ENCODE data around the gene TRPV4. TPM values are rescaled to one million over a fixed set of nuclear protein-coding genes. Genes with fewer than 3 reads are reported as not detected.

The TRPV4 gene
- polyA plus RNA-seq, 1 donor = 0.99 TPM

- DNase-seq = no peak
These were observed 5.3 kb downstream of the TRPV4 start for GRCh38 chr12:109827566-109828550.

- DNase-seq = no peak
These were observed 6.1 kb downstream of the TRPV4 start for GRCh38 chr12:109827080-109827479.

- DNase-seq = no peak
These were observed 8.5 kb downstream of the TRPV4 start for GRCh38 chr12:109824731-109825130.

- DNase-seq = no peak
These were observed 10.2 kb downstream of the TRPV4 start for GRCh38 chr12:109822951-109823411.

GRCh38 chr12:109822416-109822815 is 10.8 kb downstream of the TRPV4 start:
- no peak for DNase-seq

- DNase-seq = no peak
These were observed 11.2 kb downstream of the TRPV4 start for GRCh38 chr12:109821968-109822367.

GRCh38 chr12:109820816-109821381 is 12.3 kb downstream of the TRPV4 start:
- no peak for DNase-seq

GRCh38 chr12:109818905-109819500 is 14.2 kb downstream of the TRPV4 start:
- no peak for DNase-seq

GRCh38 chr12:109818253-109818652 is 14.9 kb downstream of the TRPV4 start:
- DNase-seq = no peak

- DNase-seq = no peak
These were observed 15.5 kb downstream of the TRPV4 start for GRCh38 chr12:109817627-109818231.

GRCh38 chr12:109816870-109817269 is 16.3 kb downstream of the TRPV4 start:
- DNase-seq = no peak

- DNase-seq = no peak
These were observed 17.2 kb downstream of the TRPV4 start for GRCh38 chr12:109815757-109816617.

- DNase-seq = no peak
These were observed 18.0 kb downstream of the TRPV4 start for GRCh38 chr12:109815225-109815624.

GRCh38 chr12:109814600-109815150 is 18.5 kb downstream of the TRPV4 start:
- no peak for DNase-seq

GRCh38 chr12:109813810-109814416 is 19.3 kb downstream of the TRPV4 start:
- DNase-seq = no peak

GRCh38 chr12:109811624-109811995 is 21.6 kb downstream of the TRPV4 start:
- DNase-seq = no peak

- no peak for DNase-seq
These were observed 22.1 kb downstream of the TRPV4 start for GRCh38 chr12:109810954-109811623.

- no peak for DNase-seq
These were observed 24.1 kb downstream of the TRPV4 start for GRCh38 chr12:109808876-109809646.

GRCh38 chr12:109807954-109808643 is 25.1 kb downstream of the TRPV4 start:
- no peak for DNase-seq
